PFSK-1 (cell line): ENCODE data around the gene KLF9.
A peak's percentile ranks its signal among the peaks of the same experiment; 100 is the strongest.

ENCODE experiments used
- FOXP2 ChIP-seq: optimal IDR thresholded peaks from 2 replicates; pipeline ENCODE3; 2011; ENCODE audit warnings: borderline replicate concordance, control low read depth, inconsistent platforms; ENCODE audit not compliant: insufficient read depth; ENCODE audit errors: extremely low read length, extremely low read depth
- POLR2AphosphoS5 ChIP-seq: IDR thresholded peaks from 2 replicates; pipeline ENCODE4 v1.6.1; 2012; ENCODE audit warnings: low read depth, mild to moderate bottlenecking, control low read depth, low read length, moderate library complexity
- REST ChIP-seq, 2 experiments: IDR thresholded peaks; 2 replicates each; pipeline versions ENCODE4 v1.6.1 to v1.8.0; 2011 to 2012; ENCODE audit warnings: low read depth in 2 of 2, low read length in 2 of 2, control low read depth in 1 of 2, inconsistent platforms in 1 of 2, mild to moderate bottlenecking in 1 of 2, moderate library complexity in 1 of 2; ENCODE audit not compliant: insufficient read depth in 1 of 2
- SIN3A ChIP-seq: IDR thresholded peaks from 2 replicates; pipeline ENCODE4 v1.6.1; 2012; ENCODE audit warnings: mild to moderate bottlenecking, low read length, moderate library complexity, borderline replicate concordance; ENCODE audit not compliant: insufficient read depth
- TAF1 ChIP-seq: IDR thresholded peaks from 2 replicates; pipeline ENCODE4 v1.6.1; 2012; ENCODE audit warnings: low read length, control low read depth, borderline replicate concordance; ENCODE audit not compliant: insufficient read depth

KLF9 gene

DNA sequence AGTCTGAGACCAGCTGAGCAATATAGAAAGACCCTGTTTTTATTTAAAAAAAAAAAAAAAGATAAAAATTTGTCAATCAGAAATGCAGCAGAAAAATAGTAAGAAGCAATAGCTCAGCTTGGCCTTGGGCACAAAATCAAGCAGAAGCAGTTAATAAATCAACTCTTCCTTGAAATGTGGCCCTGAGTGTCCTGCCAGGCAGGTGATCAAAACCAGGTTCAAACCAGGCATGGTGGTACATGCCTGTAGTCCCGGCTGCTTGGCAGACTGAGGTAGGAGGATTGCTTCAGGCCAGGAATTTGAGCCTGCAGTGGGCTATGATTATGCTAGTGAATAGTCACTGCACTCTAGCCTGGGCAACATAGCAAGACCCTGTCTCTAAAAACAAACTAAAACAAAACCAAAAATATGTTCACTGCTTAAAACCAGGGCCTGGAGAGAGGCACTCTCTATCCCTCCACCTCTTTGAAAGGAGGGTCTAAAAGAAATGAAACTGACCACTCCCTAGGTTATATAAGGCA is 27.9 kb upstream of the KLF9 start:
- no peak for TF ChIP-seq POLR2AphosphoS5

- TF ChIP-seq FOXP2 (no peak), REST (IDR thresholded peaks at IDR 0.05; ENCODE audit: insufficient read depth in 1 of 2, low read depth in 2 of 2, low read length in 2 of 2) (no peak), TAF1 (no peak), SIN3A (no peak), POLR2AphosphoS5 (no peak)
Measured at GRCh38 chr9:70441622-70442021, 27.2 kb upstream of the KLF9 start.

DNA sequence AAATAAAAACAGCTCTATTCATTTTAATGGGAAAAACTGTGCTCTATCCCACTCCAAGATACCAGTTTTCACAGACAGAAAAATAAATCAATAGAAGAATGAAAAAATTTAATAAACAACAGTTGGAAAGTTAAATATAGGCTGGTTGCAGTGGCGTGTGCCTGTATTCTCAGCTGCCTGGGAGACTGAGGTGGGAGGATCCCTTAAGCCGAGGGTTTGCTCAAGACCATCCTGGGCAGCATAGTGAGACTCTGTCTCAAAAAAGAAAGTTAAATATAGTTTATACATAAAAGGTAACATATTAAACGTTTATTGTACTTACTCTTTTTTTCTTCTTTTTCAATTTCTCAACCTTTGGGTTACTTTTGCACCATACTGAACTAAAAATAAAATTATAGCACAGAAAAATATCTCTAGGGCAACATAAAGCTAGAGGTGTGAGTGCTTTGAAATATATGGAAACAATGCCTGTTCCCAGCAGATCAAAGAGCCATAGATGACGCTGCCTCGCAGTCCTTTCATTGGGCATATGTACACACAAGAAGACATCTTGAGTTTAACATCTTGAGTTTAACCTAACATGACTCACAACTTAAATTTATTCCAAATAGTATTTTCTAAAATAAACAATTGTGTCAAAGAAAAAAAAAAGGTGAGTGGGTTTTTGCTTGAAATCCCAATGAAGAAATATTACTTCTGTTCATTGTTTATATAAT is 25.7 kb upstream of the KLF9 start:
- TF ChIP-seq FOXP2 (no peak), REST (IDR thresholded peaks at IDR 0.05; ENCODE audit: insufficient read depth in 1 of 2, low read depth in 2 of 2, low read length in 2 of 2) (no peak), POLR2AphosphoS5 (no peak), SIN3A (no peak), TAF1 (no peak)

- TF ChIP-seq POLR2AphosphoS5: no peak
- TF ChIP-seq TAF1: no peak
- TF ChIP-seq REST (IDR thresholded peaks at IDR 0.05; ENCODE audit: insufficient read depth in 1 of 2, low read depth in 2 of 2, low read length in 2 of 2): peak in 1 of 2 experiments; percentile 48; a peak in 1 of 4 replicates
Measured at GRCh38 chr9:70438341-70438928, 24.0 kb upstream of the KLF9 start.

DNA sequence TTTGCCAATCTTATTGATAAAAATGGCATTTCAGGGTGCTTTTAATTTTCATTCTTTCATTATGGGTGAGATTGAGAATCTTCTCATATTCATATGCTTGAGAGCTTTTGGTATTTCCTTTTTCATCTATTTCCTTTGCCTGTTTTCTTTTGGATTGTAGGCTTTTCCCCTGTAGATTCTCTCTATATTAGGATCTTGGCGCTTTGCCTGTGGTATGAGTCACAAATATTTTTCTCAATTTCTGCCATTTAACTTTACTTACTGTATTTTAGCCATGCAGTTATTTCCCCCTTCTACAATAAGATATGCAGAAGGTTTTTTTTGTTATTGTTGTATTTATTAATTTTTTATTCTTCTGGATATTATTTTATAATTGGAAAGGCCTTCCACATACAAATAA is 21.5 kb upstream of the KLF9 start:
- TF ChIP-seq TAF1 (no peak), POLR2AphosphoS5 (no peak), REST (IDR thresholded peaks at IDR 0.05; ENCODE audit: insufficient read depth in 1 of 2, low read depth in 2 of 2, low read length in 2 of 2) (no peak), FOXP2 (no peak), SIN3A (no peak)
